HCT116 (cell line): ENCODE results near the gene TLR9. TPM values are rescaled to one million over a fixed set of nuclear protein-coding genes. Genes with fewer than 3 reads are reported as not detected.

ENCODE experiments used
- ATAC-seq: fragments of 200-7000 bp; cut with Tn5 transposase; 2 replicates; pipeline ENCODE4 v1.9.1; 2020; ENCODE audit warnings: mild to moderate bottlenecking, moderate library complexity
- BruUV-seq: library from RNA; stranded (reverse); fragments of 400-500 nt; replicated peaks from 2 replicates; lab custom pipeline; 2021; lab: Mats Ljungman, UMichigan
- CTCF ChIA-PET: fragments of 300-600 bp; sonication (Branson Sonifier 250); formaldehyde crosslinking; loops from one replicate; lab custom pipeline; 2021; ENCODE audit warnings: antibody characterized with exemption; lab: Charles Lee
- POLR2A ChIA-PET: fragments of 300-600, 350-600 bp; sonication (Branson Sonifier 250); formaldehyde crosslinking; loops from one replicate; lab custom pipeline; 2021; ENCODE audit warnings: antibody characterized with exemption; lab: Charles Lee
- RAD21 ChIA-PET, 2 experiments: fragments of 300-600 bp; sonication (Branson Sonifier 250); formaldehyde crosslinking; loops; one replicate each; lab custom pipeline; 2023; ENCODE audit warnings: low total read pairs in 2 of 2; ENCODE audit not compliant: uncharacterized antibody in 2 of 2, unreplicated experiment in 2 of 2, low non-redundant PET in 1 of 2; lab: Charles Lee
- DNase-seq: peaks from one replicate; pipeline ENCODE4 v3.0.0-alpha.2; 2010; ENCODE audit warnings: low read depth, low spot score
- H2AFZ ChIP-seq: fragments of 200-600 bp; shearing (Covaris generic), sonication (generic); 2 replicates; pipeline ENCODE4 v1.6.1; 2017; ENCODE audit warnings: low read depth, mixed run types, mixed read lengths, antibody characterized with exemption, low read length; ENCODE audit not compliant: poor library complexity, severe bottlenecking
- H3K27ac ChIP-seq: 2 replicates; pipeline ENCODE4 v1.5.1; 2012; ENCODE audit warnings: low read depth, low read length
- H3K27me3 ChIP-seq: fragments of 200-600 bp; sonication (generic); 2 replicates; pipeline ENCODE4 v1.6.1; 2016; ENCODE audit warnings: mixed run types, low read length, mixed read lengths; ENCODE audit not compliant: insufficient read depth
- H3K36me3 ChIP-seq, 2 experiments: fragments of 200-500 bp in 1 of 2; fragments of 200-600 bp in 1 of 2; sonication (Bioruptor generic) in 1 of 2; sonication (generic) in 1 of 2; 2 replicates each; pipeline versions ENCODE4 v1.5.1 to v1.6.1; 2014 to 2016; ENCODE audit warnings: low read length in 2 of 2, inconsistent platforms in 1 of 2, mixed read lengths in 1 of 2, mixed run types in 1 of 2; ENCODE audit not compliant: insufficient read depth in 2 of 2, control insufficient read depth in 1 of 2
- H3K4me1 ChIP-seq, 2 experiments: fragments of 200-600 bp in 1 of 2; sonication (generic) in 1 of 2; 2 replicates each; pipeline versions ENCODE4 v1.5.1 to v1.6.1; 2012 to 2017; ENCODE audit warnings: low read length in 2 of 2, inconsistent platforms in 1 of 2, mild to moderate bottlenecking in 1 of 2, mixed read lengths in 1 of 2, mixed run types in 1 of 2, moderate library complexity in 1 of 2; ENCODE audit not compliant: insufficient read depth in 2 of 2, control insufficient read depth in 1 of 2
- H3K4me2 ChIP-seq: fragments of 200-600 bp; sonication (generic); 2 replicates; pipeline ENCODE4 v1.6.1; 2017; ENCODE audit warnings: mixed run types, low read length, mixed read lengths
- H3K4me3 ChIP-seq, 2 experiments: fragments of 200-600 bp in 1 of 2; sonication (generic) in 1 of 2; replicated peaks in 1 of 2; 2 replicates each; pipeline ENCODE4 v1.5.1; 2011 to 2016; ENCODE audit warnings: low read length in 2 of 2, control low read depth in 1 of 2, low read depth in 1 of 2, mild to moderate bottlenecking in 1 of 2, mixed read lengths in 1 of 2, mixed run types in 1 of 2
- H3K79me2 ChIP-seq: fragments of 200-600 bp; sonication (generic); 2 replicates; pipeline ENCODE4 v1.6.1; 2017; ENCODE audit warnings: mild to moderate bottlenecking, mixed run types, low read length, moderate library complexity, mixed read lengths; ENCODE audit not compliant: insufficient read depth
- H3K9ac ChIP-seq: fragments of 200-600 bp; sonication (generic); 2 replicates; pipeline ENCODE4 v1.6.1; 2016; ENCODE audit warnings: low read length, mixed read lengths
- H3K9me2 ChIP-seq: fragments of 200-600 bp; sonication (generic), shearing (Covaris generic); 2 replicates; pipeline ENCODE4 v1.6.1; 2017; ENCODE audit warnings: mixed run types, mild to moderate bottlenecking, moderate library complexity; ENCODE audit not compliant: insufficient read depth
- H3K9me3 ChIP-seq, 2 experiments: fragments of 200-500 bp in 1 of 2; fragments of 200-600 bp in 1 of 2; sonication (Bioruptor generic) in 1 of 2; sonication (generic) in 1 of 2; 2 replicates each; pipeline ENCODE4 v1.6.1; 2014 to 2017; ENCODE audit warnings: low read length in 2 of 2, mixed read lengths in 2 of 2, inconsistent platforms in 1 of 2, low read depth in 1 of 2, mild to moderate bottlenecking in 1 of 2, mixed run types in 1 of 2, moderate library complexity in 1 of 2; ENCODE audit not compliant: control insufficient read depth in 1 of 2, insufficient read depth in 1 of 2
- H4K20me1 ChIP-seq: fragments of 200-600 bp; sonication (generic), shearing (Covaris generic); 2 replicates; pipeline ENCODE4 v1.6.1; 2017; ENCODE audit warnings: mixed run types, mild to moderate bottlenecking, moderate library complexity; ENCODE audit not compliant: insufficient read depth
- EZH2phosphoT487 ChIP-seq: fragments of 200-600 bp; IDR thresholded peaks from 2 replicates; pipeline ENCODE4 v1.6.1; 2018; ENCODE audit warnings: antibody characterized with exemption, borderline replicate concordance
- POLR2A ChIP-seq: IDR thresholded peaks from 2 replicates; pipeline ENCODE4 v1.7.0; 2011; ENCODE audit warnings: borderline replicate concordance; ENCODE audit not compliant: insufficient read depth, insufficient read length; ENCODE audit errors: extremely low read depth
- intact Hi-C: fragments of 100-400 bp; cut with micrococcal nuclease; formaldehyde crosslinking; loops from 2 replicates; pipeline ENCODE4 v1.10.0; 2022
- total RNA-seq: library from RNA; stranded (reverse); gene quantifications from one replicate; pipeline ENCODE4 v1.2.1, GENCODE V29; 2021; ENCODE audit not compliant: unreplicated experiment
- TF ChIP-seq, protein P1 (sequence below), 3 experiments: fragments of 200-600 bp in 1 of 3; sonication (generic) in 1 of 3; IDR thresholded peaks in 2 of 3; conservative IDR thresholded peaks in 1 of 3; 2 replicates each; pipeline ENCODE4 v1.5.1; 2012 to 2017; ENCODE audit warnings: low read depth in 2 of 3, low read length in 2 of 3, antibody characterized with exemption in 1 of 3, borderline replicate concordance in 1 of 3, control low read depth in 1 of 3, mild to moderate bottlenecking in 1 of 3, mixed read lengths in 1 of 3, mixed run types in 1 of 3, moderate library complexity in 1 of 3; ENCODE audit not compliant: insufficient read depth in 1 of 3

The TLR9 gene
- total RNA-seq, 1 experiment from 2014 or later: 0.15 TPM

DNA sequence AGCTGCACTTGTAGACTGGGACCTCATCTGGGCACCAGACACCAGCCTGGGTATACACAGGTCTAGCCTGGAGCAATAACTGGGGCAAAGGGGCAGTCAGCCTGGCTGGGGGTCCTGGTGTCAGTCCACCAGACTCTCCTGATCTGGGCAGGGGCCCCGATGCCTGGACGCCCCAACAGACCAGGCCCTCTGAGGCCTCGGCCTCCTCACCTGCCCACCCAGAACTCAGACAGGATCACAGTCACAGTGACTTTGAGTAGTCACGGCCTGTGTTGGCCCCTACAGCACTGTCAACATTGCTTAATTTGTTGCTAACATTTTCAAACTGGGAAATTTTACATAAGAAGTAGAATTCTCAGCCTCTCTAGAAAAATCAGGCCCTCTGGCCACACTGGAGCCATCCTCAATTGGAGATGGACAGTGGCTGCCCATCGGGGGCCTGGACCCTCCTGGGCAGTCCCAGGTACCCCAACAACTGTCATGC, 7.7 kb upstream of the TLR9 start:
- H2AFZ ChIP-seq: no peak overlapping the region
- no TSS peak for BruUV-seq
- ChIA-PET POLR2A (no interaction called here), RAD21 (interaction anchor here in 1 of 2 experiments (0.7 kb wide), 1 partner anchor 13 kb away, joined by 4 read pairs; no protein-coding TSS in a partner anchor)
- H3K9me3 ChIP-seq: no peaks in the 10 kb centered on the region
- no peaks in the 10 kb centered on the region for H4K20me1 ChIP-seq
- H3K4me3 ChIP-seq: no peak overlapping the region
- no peaks in the 10 kb centered on the region for H3K27me3 ChIP-seq
- intact Hi-C loops: no loop called here
- no peak overlapping the region for H3K9ac ChIP-seq
- H3K36me3 ChIP-seq: peaks cover 17% of the 10 kb centered on the region in 2 experiments; a peak in 3 of 4 replicates
- DNase-seq (no peak), ATAC-seq (no peak)
- peaks cover 20% of the 10 kb centered on the region for H3K79me2 ChIP-seq
- H3K4me1 ChIP-seq: peaks cover 18 to 20% of the 10 kb centered on the region in 2 experiments
- peak overlapping the region; percentile 17; the same call in 1 of the 2 replicates for H3K27ac ChIP-seq
- H3K9me2 ChIP-seq: no peaks in the 10 kb centered on the region
- TF ChIP-seq POLR2A: no peak
- TF ChIP-seq, all 23 proteins: peak for 0
- no peak overlapping the region for H3K4me2 ChIP-seq
- CTCF ChIA-PET: interaction anchor here (0.9 to 2.8 kb wide), 5 partner anchors 10 to 152 kb away, joined by 3 to 37 read pairs (median 13); no protein-coding TSS in a partner anchor

DNA sequence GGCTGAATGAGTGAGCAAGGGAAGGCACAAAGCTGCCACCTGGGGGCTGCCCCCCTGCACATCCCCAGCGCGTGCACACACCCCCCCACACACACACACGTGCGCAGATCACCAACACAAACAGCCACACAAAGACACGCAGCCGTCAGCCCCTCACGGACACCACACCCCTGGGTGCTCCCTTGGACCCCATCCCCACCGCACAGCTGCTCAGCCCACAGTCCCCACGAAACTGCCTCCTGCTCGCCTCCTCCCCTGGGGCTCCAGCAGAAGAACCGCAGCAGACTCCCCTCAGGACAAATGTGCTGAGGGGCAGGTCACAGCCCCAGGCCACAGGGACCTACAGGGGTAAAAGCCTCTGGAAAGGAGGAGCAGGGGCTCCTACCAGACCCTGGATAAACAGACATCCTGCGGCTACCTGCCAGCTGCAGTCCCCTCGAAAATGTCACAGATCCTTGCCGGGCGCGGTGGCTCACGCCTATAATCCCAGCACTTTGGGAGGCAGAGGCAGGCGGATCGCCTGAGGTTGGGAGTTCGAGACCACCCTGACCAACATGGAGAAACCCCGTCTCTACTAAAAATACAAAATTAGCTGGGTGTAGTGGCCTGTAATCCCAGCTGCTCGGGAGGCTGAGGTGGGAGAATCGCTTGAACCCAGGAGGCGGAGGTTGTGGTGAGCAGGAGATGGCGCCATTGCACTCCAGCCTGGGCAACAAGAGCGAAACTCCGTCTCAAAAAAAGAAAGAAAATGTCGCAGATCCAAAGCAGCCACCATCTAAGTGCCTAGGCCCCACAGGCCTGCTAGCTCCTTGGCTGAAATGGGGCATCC, 7.0 kb upstream of the TLR9 start:
- peak overlapping the region; percentile 17; the same call in 1 of the 2 replicates for H3K27ac ChIP-seq
- no peaks in the 10 kb centered on the region for H3K9me3 ChIP-seq
- no peak overlapping the region for H3K4me2 ChIP-seq
- no peak for DNase-seq
- peaks cover 18% of the 10 kb centered on the region for H3K79me2 ChIP-seq
- ATAC-seq: no peak
- H3K4me3 ChIP-seq: no peak overlapping the region
- H3K27me3 ChIP-seq: no peaks in the 10 kb centered on the region
- no peak overlapping the region for H3K9ac ChIP-seq
- ChIA-PET RAD21 (no interaction called here), POLR2A (interaction anchor here (1.4 kb wide), 1 partner anchor 8 kb away, joined by 3 read pairs; no protein-coding TSS in a partner anchor), CTCF (interaction anchor here (0.9 to 2.8 kb wide), 6 partner anchors 8 to 153 kb away, joined by 3 to 37 read pairs (median 6); no protein-coding TSS in a partner anchor)
- intact Hi-C loops: no loop called here
- H3K36me3 ChIP-seq: peaks cover 17% of the 10 kb centered on the region in 2 experiments; a peak in 3 of 4 replicates
- H2AFZ ChIP-seq: no peak overlapping the region
- no TSS peak for BruUV-seq
- no peaks in the 10 kb centered on the region for H3K9me2 ChIP-seq
- peaks cover 11 to 14% of the 10 kb centered on the region in 2 experiments for H3K4me1 ChIP-seq
- TF ChIP-seq EZH2phosphoT487: no peak
- TF ChIP-seq, protein P1, sequence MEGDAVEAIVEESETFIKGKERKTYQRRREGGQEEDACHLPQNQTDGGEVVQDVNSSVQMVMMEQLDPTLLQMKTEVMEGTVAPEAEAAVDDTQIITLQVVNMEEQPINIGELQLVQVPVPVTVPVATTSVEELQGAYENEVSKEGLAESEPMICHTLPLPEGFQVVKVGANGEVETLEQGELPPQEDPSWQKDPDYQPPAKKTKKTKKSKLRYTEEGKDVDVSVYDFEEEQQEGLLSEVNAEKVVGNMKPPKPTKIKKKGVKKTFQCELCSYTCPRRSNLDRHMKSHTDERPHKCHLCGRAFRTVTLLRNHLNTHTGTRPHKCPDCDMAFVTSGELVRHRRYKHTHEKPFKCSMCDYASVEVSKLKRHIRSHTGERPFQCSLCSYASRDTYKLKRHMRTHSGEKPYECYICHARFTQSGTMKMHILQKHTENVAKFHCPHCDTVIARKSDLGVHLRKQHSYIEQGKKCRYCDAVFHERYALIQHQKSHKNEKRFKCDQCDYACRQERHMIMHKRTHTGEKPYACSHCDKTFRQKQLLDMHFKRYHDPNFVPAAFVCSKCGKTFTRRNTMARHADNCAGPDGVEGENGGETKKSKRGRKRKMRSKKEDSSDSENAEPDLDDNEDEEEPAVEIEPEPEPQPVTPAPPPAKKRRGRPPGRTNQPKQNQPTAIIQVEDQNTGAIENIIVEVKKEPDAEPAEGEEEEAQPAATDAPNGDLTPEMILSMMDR (IDR thresholded peaks at IDR 0.05 in 2 of 3, conservative IDR thresholded peaks at IDR 0.05 in 1 of 3; ENCODE audit: borderline replicate concordance in 1 of 3, insufficient read depth in 1 of 3, low read depth in 2 of 3, low read length in 2 of 3): peak in 2 of 3 experiments; percentile 9 to 40; a peak in 2 of 6 replicates
- TF ChIP-seq, all 23 proteins: peak for 1
- no peaks in the 10 kb centered on the region for H4K20me1 ChIP-seq
